GM19025 (cell line): ENCODE measurements around the gene LAP3.
"Not testable (repeated sequence)": the region's sequence is repeated elsewhere in the genome, so short reads cannot be mapped to it uniquely, and the experiment has no call there.

ENCODE experiments used
- ATAC-seq: cut with Tn5 transposase; IDR thresholded peaks from one replicate; pipeline ENCODE4 v1.9.1; 2021; ENCODE audit warnings: mild to moderate bottlenecking, low read depth, moderate library complexity; ENCODE audit not compliant: unreplicated experiment

Gene LAP3

DNA sequence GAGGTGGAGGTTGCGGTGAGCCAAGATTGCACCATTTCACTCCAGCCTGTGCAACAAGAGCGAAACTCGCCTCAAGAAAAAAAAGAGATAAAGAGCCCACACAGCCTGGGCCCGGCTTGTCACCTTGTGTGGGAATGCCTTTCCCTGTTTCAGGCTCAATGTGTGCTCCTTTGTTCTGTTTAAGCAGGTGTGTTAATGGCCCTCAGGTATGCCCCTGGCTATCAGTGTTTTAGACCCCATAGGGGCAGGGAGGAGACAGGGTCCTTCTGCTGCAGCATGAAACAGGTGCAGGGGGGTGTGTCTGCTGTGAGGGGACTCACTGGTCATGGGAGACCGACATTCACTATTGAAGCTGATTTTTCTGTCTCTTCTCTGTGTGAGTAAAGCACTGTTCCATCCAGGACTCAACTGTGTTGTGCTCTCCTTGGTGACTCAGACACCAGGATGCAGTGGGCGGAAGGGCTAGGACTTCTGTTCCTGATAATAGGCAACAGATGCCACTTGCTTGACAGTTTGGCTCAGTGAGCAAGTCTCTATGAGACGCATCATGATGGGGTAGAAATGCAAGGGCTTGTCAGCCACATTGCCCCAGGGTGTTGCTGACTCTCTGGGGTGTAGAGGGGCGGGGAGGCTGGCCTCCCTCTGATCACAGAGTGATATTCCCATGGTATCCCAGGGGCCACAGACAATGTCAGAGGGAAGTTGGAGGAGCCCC lies 15.6 kb upstream of the LAP3 start:
- no peak for ATAC-seq

DNA sequence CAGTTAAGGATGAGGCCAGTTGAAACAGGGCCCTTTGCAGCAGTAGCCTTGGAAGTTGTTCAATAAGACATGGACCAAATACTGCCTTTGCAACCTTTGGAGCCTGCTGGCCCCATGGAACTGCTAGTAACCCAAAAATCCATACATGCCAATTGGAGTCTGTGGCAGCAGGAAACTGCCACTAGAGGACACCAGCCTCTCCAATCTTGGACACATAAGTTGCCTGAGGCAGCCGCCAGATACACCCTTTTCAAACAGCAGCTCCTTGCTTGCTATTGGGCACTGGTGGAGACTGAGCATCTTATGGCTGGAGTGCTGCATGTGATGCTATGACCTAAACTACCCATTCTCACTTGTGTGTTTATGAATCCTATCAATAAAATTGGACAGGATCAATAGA lies 14.8 kb upstream of the LAP3 start:
- ATAC-seq: no peak

GRCh38 chr4:17565846-17566245 lies 11.2 kb upstream of the LAP3 start:
- no peak for ATAC-seq

DNA sequence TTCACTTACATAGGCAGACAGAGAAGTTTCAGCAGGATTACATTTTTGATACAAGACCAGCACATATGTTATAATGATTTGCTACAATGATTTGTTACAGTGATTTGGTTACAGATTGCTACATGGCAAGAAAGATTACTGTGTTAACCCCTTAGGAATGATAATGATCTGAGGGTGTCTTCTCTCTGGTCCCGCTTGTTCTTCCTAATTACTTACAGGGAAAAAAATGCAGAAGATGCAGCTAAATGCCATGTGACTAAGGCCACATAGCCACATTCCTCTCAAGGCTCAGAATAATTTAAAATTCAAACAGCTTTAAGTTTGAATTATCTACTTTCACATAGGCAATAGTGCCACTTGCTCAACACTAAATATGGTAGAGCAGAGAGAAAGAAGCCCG lies 9.7 kb upstream of the LAP3 start:
- ATAC-seq: no peak

- ATAC-seq: no peak
Measured at GRCh38 chr4:17574206-17574605, 2.8 kb upstream of the LAP3 start.

- ATAC-seq: not testable (repeated sequence)
Measured at GRCh38 chr4:17575177-17575576, 1.8 kb upstream of the LAP3 start.

DNA sequence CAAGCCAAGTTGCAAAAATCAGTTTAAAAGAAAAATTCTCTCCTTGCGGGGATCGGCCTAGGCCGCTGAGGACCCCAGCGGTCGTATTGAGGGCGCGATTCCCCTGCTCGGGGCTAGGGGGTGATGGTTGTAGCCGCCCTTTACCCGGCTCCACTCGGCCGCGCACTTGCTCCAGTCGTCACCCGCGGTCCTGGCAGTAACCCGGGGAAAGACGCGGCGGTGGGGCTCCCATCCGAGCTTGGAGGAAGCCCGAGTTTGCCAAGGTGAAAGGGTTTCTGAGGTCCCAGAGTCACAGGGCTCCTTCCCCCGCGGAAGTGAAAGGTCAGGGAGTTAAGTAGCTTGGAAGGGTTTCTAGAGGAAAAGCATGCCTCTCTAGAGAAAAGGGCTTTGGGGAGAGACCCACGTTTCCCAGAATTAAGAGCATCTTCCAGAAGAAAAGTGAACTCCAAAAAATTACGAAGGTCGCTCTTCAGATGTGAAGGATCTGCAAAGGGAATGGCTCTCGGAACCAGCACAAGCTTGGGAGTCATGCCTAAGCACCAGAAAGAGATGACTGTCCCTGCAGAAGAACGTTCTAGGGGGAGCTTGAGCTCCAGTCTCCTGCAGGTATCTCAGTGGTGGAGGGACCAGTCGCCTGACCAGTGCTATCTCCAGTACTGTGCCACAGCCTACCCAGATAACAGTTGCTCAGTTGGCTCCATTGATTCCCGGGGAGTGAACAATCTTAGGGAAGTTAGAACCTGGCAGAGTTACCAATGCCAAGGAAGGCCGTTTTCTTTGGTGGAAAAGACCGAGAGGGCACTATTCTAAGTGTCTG lies 875 bp downstream of the LAP3 start:
- peak; percentile 4 for ATAC-seq

DNA sequence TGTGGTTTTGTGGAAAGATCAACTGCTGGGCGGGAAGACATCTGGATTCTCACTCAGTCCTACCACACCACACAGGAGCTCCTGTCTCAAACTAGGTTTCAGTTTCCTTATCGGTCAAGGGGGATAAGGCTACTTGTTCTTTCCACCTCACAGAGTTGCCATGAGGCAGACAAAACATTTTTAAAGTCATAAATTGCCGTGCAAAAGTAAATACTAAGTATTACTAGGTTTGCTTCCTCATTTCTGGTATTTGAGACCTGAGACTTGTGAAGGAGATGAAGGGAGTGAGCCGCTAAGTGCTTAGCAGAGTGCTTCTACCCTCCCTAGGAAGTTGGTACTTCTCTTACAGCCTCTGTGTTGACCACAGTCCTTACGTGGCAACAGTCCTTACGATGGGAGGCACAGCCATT lies 1.5 kb downstream of the LAP3 start:
- peak; percentile 24 for ATAC-seq

DNA sequence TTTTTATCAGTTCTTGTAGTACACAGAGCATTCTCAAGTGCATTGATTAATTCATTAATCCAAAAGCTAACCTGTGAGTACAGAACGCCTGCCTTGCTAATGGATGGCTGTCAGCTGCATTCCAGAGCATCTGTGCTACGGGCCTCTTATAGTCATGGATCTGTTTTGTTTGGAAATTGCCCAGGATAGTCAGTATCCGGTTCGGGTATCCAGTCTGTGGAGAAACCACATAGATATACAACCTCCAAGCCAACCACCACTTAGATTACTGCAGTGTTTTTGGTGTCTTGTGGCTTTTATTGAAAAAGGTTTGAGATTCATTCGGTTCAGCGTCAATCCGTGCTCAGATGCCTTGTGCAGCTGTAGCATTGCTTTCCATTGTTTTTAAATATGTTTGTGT lies 4.0 kb downstream of the LAP3 start:
- ATAC-seq: no peak

GRCh38 chr4:17583276-17583675 lies 6.3 kb downstream of the LAP3 start:
- ATAC-seq: no peak

DNA sequence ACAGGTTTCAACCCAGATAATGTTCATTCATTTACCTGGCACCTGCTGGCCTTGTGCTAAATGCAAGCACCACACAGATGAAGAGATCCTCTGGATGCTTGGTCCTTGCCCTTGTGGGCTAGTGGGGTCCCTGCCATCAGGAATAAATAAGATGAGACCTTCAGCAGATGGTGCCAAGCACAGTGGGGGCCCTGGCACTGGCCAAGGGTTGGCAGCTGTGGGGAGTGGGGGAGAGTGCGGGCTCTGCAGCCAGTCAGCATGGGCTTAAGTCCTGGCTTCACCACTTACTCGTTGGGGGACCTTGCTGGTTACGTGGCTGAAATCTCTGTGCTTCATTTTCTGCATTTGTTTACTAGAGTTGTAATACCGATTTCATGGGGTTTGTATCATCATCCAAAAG lies 6.9 kb downstream of the LAP3 start:
- no peak for ATAC-seq

DNA sequence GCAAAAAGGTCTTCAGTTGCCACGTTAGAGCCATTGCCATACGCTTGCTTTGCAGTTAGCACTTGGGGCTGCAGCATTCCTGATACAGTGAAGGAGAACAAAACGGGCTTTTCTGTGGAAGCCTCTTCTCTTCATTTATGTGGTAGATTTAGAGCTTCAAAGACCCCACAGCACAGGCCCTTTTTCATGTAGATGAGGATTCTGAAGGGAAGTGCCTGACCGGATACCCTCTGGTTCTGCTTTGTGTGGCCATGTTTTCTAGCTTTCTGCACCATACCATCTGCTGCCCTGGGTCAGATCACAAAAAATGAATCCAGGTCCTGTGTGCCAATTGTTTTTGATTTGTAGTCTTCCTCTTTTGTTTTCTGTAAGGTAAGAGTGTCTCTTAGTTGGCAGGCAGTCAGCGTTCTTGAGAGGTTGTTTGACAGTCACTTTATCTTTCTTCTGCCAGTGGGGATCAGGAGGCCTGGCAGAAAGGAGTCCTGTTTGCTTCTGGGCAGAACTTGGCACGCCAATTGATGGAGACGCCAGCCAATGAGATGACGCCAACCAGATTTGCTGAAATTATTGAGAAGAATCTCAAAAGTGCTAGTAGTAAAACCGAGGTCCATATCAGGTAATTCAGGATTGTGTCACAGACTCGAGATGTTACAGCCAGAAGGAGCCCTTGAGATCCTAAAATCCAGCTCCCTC lies 7.7 kb downstream of the LAP3 start:
- ATAC-seq: no peak

- ATAC-seq: no peak
Measured at GRCh38 chr4:17587094-17587822, 10.3 kb downstream of the LAP3 start.

DNA sequence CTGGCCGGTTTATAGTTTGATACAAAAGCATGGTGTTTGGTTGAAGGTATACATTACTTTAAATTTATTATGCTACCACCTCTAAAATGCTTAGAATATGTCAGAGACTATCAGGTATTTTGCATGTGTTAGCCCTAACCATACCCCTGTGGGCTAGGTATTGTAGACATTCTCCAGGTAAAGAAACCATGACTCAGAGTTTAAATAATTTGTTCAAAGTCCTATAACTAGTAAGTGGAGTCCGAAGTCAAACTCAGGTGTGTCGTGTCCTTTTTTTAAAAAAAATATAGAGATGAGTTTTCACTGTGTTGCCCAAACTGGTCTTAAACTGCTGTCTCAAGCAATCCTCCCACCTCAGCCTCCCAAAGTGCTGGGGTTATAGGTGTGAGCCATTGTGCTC lies 12.4 kb downstream of the LAP3 start:
- no peak for ATAC-seq

DNA sequence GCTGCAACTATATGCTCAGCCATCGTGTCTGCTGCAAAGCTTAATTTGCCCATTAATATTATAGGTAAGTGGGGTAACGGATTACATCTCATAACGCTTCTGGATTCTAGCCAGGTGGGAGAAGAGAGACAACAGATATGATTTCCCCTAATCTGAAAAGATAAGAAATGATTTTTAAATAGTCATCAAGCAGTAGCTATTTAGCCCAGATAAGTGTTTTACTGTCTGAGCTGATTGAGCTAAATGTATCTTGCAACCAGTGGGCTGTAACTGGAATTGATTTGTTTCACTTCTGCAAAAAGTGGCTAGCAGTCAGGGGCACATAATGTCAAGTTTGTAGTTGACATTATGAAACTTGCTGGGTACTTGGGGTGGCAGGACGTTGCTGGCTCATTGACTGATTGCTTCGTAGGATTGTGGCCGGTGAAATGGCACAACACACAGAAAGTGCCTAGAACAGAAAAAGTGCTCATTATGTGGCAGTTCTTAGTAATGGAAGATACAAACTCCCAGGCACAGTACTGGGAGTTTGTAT lies 18.5 kb downstream of the LAP3 start:
- ATAC-seq: peak; percentile 69

- ATAC-seq: no peak
Measured at GRCh38 chr4:17597517-17597916, 20.5 kb downstream of the LAP3 start.

DNA sequence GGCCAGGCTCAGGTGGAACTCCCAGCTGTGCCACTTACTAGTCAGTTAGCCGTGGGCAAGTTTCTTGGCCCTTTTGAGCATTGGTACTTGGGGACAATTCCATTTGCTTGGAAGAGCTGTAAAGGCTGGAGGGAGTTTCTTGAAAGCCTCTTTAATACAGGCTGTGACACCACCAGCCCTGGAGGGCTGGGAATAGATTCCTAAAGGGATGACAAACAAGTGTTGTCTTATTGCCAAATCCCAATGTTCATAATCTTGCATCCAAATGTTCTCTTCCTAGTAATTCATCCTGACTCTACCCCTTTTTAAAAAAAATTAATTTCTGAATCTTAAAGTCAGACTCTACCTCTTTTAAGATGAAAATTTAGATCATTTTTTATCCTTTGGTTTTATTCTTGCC lies 22.8 kb downstream of the LAP3 start:
- no peak for ATAC-seq

DNA sequence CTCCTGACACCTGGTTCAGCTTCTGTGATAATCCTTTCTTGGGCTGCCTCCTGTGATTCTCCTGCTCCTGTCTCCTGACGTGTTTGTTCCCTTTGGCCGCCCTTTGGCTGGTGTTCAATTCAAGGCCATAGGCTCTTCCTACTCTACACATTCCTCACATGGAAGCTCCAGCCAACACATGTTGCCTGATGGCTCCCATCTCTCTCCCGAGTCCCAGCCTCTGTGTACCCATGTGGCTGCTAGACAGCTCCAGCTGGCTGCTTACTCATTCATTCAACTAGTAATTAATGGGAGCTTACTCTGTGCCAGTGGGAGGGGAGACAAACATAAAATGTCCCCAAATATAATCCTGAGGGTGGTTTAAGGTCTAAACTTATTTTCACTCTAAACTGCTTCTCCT lies 28.2 kb downstream of the LAP3 start:
- no peak for ATAC-seq

GRCh38 chr4:17613761-17614415 lies 36.9 kb downstream of the LAP3 start:
- ATAC-seq: peak; percentile 40
